NCI-H2107 (cell line): Measurements from ENCODE around the gene FBLN1.

Experiments used
- DNase-seq: peaks from one replicate; lab custom pipeline; 2025; lab: John Stamatoyannopoulos, UW

FBLN1 gene

DNA sequence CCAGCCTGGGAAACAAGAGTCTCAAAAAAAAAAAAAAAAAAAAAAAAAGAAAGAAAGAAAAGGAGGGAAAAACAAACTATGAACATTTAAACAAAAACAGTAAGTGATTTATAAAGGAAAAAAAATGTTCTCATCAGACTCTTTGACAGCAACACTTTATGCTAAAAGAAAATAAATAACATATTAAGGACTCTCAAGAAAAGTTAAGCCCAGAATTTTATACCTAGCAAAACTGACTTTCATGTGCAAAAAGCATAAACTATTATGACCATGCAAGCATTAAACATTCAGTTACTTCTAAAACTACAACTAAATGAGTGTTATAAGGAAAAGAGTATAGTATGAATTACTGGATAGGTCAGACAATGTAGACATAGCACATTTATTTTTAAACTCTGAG lies 68.4 kb downstream of the FBLN1 start:
- DNase-seq = no peak

DNA sequence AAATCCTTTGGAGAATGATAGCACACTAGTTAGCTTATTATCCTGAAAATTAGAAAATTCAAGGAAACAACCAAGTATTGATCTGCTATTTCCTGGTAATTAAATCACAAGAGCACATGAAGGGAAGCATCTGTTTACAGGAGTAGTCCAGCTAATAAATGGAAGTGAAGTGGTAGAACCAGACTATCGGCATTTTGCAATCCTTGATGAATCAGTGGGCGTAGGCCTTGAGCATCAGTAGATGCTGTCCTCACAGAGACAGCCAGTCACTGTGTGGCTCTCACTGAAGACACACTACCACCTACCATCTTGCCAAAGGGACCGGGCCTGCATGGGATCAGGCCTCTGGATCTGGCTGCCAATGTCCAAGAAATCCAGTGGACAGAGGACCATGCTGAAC lies 69.8 kb downstream of the FBLN1 start:
- DNase-seq = no peak

DNA sequence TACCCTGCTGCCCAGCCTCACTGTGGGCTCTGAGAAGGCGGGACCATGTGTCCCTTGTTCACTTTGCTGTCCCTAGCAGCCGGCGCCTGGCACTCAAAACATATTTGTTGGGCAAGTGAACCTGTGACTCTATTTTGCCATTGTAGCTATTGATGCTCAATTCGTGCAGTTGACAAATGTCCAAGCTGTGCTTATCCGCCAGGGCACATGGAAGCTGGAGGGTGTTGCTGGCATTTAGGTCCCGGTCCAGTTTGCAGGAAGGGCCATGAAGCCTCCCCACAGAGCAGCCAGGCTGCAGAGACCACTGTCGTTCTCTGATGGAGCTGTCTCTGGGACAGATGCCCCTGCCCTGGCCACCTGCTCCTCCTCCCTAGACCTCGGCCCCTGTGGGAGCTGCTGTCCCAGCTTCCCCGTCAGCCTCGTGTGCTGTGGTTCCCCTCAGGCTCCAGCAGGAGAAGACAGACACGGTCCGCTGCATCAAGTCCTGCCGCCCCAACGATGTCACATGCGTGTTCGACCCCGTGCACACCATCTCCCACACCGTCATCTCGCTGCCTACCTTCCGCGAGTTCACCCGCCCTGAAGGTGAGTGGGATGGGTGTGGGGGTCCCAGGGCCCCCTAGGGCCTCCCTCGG lies 71.5 kb downstream of the FBLN1 start:
- DNase-seq = no peak

DNA sequence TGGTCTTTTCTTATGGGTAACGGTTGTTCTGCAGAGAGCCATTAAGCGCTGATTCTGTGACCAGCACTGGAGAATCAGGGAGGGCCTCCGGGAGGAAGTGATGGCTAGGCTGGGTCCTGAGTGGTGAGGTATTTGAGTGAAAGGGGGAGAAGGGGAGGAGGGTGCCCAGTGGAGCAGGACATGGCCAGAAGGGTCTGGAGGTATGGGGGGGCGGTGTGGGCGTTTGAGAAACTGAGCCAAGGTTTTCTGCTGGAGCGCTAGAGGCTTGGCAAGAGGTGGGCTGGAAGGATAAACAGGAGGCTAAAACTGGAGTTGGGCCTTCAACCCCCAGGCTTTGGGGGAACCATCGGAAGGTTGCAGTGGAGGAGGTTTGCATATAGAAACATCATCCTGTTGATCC lies 72.5 kb downstream of the FBLN1 start:
- no peak for DNase-seq

DNA sequence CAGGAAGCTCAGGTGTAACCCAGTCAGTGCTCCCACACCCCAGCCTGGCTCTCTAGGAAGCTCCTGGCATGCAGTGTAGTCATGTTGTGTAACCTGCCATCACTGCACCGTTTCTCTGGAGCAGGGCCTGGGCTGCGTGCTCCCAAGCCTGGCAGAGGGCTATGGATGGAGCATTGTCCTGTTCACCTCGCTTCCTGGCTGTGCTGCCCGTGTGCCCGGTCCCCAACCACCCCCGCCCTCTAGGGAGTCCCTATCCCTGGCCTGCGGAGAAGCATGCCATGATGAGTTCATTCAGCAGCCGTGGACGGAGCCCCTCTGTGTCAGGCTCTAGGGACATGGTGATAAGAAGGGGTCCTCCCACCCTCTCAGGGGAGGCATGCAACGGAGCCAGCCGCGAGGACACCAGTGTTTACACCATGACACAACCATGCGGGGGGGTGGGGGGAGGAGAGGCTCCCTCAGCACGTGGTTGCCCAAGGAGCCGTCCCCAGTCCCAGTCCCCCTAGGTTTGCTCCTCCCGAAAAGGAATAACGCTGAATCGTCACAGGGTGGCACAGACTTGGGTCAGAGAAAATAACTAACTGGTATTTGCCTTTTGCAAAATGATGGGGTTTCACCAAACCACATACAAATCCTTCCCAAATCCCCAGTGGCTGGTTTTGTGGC lies 73.1 kb downstream of the FBLN1 start:
- DNase-seq = no peak

DNA sequence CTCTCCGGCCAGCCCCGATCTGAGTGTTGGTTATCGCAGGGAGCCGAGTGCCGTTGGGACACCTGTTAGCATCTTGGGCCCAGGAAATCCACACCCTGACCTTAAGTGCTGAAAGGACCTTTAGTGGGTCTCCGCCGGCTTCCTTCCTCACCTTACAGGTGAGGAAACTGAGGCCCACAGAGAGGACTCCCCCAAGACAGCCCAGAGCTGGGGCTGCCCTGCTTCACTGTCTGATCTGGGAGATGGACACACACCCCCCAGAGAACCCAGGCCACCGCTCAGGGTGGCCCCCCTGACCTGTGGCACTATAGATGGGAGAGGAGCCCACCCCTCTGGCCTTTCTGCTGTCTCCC lies 73.6 kb downstream of the FBLN1 start:
- no peak for DNase-seq

DNA sequence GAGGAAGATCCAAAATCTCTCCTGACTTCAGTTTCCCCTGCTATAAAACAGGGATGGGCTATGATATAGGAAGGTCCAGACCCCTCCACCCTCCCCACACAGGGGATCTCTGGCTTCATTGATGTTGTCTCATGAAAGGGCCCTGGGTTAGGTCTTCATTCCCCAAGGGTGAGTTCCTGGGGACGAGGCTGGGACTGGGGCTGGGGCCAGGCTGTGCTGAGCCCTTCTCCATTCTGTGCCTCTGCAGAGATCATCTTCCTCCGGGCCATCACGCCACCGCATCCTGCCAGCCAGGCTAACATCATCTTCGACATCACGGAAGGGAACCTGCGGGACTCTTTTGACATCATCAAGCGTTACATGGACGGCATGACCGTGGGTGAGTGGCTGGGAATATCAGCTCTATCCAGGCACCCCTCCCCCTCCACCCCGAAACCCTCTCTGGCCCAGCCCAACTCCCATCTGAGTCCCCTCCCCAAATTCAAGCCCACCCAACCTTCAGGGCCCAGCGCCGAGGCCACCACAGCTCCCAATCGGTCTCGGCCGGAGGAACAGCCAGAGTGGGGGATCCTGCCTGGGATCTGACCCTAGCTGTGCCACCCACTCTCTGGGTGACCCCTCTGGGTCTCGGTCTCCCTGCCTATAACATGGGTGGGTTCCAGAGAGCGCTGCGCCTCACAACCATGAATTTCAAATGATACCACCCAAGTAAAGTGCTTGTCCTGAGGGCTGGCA lies 74.2 kb downstream of the FBLN1 start:
- DNase-seq = no peak

DNA sequence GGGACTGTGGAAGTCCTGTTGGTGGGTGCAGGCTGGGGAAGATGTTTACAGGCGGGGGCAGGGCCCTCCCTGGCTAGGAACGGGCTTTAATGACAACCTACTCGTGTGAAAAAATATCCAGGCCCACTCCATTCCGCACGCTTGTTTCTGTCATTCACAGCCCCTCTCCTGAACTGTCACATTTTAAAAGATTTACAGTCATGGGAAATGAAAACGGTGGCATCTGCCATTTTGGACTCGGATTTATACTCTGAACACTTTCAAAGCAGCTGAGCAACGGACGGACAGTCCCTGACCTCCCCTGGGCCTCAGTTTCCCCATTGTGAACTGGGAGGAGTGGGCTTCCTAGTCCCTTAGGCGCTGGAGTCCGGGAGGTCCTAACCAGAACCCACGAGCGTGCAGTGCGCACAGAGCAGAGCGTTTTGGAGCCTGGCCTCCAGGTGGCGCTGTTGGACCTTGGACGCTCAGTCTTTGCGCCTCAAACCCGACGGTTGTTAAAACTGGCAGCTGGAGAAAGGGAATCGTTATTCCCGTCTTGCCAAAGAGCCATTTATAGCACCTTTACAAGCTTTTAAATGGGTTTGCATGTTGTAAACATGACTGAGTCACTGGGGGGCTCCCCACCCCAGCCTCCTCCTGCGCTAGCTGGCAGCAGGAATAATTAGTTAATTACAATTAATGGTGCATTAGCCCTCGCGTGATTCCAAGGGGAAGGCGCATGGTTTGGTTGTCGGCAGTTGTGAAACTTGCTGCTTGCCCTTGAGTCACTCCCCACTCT lies 75.3 kb downstream of the FBLN1 start:
- DNase-seq = peak; percentile 61

DNA sequence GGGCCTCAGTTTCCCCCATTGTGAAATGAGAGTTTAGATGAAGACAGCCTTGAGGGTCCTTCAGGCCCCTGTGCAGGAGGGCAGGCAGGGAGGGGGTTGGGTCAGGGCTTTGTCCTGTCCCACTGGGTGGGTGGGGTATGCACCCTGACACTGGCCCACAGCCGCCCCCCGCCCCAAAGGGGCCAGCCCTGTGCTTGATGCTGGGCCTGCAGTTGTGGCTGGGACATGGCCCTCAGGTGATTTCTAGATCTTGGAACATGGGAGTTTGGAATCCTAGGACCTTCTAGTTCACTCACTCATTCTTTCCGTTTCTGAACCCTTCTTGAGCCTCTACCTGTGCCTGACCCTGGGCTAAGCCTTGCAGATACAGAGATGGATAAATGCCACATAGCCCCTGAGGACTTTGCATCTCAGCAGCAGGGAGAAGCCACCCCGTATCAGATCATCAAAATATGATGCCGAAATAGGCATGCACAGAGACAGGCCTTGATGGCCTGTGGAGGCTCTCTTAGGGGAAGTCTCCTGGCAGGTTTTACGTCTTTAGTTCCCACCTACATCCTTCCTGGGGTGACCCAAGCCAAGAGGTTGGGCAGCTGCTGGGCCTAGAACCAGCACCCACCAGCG lies 76.0 kb downstream of the FBLN1 start:
- DNase-seq = no peak

DNA sequence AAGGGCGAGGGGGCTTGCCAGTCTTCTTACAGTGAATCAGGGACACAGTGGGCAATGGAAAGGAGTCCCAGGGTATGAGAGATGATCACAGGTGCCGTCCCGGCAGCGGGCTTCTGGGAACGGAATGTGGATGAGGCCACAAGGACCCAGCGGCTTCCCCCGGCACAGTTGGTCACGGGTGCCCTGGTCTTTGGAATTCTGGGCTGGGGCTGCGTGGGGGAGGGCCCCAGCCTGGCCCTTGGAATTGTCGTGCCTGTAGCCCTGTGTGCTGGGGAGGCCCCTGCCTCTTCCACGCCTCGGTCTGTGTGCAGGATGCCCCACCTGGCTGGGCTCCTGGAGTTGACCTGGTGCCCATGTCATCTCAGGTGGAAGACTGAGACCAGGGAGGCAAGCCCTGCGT lies 76.6 kb downstream of the FBLN1 start:
- DNase-seq = no peak

DNA sequence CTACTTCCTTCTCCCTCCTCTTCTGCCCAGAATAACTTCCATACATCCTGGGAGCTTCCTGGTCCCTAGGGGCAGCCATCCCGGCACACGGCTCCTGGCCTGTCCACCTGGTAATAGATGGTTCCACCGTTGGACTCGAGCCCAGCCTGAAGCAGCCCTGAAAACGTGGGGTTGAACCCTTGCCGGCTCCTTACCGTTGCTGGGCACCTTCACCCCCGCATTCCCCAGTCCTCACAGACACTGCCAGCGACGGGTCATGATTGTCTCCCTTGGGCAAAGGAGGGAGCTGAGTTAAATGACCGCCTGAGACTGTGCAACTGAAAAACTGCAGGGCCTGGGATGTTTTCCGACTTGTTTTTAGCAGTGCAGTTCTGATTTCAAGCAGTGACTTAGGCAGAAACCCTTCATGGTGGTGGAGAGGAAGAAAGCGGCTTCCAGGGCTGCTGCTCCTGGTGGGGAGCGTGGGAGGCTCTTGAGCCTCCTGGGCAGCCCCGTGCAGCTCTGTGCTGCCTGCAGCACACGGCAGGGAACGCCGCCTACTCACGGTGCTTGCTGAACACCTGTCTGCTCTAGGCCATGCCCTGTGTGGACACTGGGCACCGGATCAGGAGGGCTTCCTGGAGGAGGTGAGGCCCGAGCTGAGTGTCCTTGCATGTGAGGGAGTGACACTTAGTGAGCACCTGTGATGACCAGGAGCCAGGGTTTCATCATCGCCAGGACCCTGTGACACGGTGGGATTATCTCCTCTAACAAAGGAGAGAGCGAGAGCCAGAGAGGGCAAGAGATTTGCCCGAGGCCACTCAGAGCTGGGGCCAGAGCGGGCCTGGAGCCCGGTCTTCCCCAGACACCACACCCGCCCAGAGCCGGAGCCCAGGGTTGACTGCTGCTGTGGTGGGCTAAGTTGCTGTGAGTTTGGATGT lies 77.4 kb downstream of the FBLN1 start:
- no peak for DNase-seq

DNA sequence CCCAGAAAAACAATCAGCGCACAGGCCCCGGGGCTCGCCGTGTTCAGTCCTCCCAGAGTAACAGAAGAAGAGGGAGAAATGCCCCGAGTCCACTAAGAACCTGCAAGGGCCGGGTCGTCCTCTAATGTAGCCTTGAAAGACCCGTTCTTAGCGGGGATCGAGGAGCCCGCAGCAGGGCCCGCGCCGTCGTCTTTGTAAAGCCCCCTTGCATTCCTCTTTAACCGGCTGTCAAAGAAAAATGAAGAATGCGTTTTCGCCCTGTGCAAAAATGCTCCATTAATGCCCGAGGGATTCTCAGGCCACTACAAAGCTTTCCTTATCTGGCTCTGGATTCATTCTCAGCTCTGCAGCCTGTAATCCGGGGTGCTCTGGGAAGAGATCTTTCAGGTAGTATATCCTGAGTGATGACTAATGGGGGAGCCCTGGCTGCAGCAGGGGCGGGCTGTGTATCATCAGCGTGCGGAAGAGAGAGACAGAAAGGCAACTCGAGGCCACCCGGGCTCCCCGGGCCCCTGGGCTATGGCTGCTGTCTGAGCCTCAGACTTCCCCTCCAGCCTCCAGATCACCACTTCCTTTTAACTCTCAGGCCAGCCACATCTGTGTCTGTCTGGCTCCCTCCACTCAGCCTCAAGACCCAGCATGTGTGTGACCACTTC lies 78.2 kb downstream of the FBLN1 start:
- DNase-seq = no peak

DNA sequence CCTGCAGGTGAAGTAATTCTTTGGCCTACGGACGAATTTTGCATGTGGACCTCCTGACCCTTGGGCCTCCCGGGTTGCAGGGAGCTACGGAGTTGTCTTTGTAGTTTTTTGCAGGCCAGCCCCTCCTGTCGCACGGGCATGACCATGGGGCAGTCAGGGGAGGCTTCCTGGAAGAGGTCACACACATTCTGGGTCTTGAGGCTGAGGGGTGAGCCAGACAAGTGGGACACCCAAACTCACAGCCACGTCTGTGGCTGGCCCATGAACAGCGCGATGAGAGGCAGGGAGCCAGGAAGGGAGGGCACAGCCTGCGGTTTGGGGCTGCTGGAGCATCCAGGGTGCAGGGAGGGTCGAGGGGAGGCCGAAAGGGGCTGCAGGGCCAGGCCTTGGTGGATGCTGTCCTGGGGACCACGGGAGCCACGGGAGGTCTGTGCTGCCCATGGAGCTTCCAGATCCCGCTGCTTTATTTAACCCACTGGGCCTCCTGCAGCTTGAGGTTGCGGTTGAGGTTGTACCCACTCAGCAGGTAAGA lies 78.9 kb downstream of the FBLN1 start:
- no peak for DNase-seq

DNA sequence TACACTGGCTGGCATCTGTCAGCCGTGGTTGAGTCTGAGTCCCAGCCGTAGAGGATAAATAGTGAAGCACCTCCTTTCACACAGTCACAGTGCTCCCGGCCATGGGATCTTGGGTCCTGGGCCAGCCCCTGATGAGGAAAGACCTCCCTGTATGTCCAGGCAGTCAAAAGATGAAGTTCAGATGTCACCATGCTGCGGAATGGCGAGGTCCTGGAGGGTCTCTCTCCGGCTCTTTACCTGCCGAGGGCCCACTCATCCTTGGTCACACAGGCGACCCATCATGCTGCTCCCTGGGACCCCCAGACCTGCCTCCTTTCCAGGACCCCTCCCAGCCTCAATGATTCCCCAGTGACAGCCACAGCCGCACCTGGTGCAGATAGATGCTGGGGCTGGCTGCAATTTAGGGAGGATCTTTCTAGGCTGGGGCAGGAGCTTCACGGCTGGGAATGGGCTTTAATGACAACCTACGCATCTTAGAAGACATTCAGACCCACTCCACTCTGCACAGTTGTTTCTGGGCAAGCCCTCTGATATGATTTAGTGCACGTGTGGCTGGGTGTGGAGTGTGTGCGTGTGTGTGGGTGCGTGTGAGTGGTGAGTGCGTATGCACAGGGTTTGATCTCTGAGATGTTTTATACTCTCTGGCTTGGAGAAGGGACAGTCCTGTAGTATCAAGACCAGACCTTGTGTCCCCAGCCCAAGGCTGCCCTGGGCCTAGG lies 79.7 kb downstream of the FBLN1 start:
- DNase-seq = no peak

DNA sequence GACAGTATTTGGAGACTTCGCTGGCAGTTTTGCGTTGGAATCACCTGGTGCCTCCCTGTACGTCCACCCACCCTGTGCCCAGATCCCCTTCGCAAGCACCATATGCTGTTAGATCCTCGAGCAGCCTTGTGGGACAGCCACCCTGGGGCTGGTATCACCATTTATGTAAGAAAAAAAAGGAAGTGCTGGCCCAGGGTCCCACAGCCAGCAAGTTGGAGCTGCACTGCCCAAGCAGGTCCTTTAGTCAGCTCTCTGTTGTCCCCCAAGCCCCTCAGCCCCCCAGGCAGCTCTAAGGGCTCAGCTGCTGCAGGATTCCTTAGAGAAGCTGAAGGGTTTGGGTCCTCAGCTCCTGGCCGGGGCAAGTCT lies 80.3 kb downstream of the FBLN1 start:
- no peak for DNase-seq

DNA sequence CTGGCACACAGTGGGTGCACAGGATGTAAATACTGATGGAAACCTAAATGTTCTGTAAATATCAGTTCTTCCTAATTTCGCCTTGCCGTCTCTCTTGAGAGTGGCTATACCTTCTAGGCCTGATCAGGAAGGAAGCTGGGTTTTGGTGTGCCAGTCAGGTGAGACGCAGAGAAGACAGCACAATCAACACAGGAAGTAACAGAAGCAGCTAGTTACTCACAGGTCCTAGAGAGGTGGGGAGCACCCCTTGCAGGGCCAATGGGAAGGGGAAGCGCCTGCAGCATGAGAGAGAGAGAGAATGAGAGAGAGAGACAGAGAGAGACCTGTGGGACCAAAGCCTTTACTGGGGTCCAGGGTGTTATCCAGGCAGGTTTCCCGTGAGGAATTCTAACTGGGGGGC lies 80.8 kb downstream of the FBLN1 start:
- no peak for DNase-seq

DNA sequence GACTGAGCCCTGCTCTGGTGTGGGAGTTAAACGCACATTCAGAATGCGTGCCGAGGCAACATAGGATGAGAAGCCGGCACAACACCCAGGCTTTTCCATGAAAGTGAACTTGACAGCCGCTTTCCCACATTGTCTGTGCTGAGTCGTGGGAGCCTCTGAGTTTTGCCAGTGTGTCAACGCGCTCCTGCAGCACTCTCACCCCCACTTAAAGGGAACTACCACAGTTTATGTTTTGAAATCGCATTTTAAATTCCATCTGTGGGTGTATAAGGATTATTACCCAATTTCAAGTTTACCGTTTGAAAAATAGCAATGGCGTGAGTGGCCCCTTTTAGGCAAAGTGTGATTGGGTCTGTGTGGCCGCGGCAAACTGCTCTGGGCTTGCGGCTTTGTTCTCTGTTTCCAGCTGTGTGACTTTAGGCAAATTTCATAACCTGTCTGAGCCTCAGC lies 81.5 kb downstream of the FBLN1 start:
- DNase-seq = no peak

DNA sequence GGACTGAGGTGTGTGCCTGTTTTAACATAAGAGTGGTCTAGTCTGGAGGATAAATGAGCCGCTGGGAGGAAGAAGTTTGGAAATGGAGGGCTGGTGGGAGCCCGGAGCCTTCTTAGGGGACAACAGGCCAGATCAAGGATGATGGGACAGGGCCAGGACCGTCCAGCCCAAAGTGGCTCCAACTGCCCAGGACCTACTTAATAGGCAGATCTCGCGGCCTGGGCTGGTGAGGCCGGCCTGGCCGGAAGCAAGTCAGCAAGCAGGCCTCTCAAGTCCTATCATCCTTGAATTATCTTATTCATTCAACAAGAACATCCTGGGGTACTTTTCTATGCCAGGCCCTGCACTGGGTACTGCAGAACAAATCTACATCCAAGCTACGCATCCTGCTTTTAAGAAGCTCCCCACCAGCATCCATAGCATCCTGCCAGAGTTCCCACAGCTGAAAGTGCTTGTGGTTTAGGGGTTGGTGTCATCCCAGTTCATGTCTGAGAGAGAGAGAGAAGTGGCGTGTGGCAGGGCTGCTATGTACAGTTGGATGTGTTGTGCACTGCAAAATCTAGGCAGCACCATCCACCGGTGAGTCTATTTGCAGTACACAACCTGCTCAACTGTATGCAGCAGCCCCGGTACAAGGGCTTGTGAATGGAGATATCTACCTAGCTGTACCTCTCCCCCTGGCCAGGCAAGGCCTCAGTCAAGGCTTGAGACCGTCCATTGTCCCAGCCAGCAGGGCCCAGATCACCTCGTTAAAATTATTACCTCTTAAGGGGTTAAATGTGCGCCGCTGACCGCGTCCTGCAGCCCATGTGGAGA lies 82.1 kb downstream of the FBLN1 start:
- DNase-seq = no peak

DNA sequence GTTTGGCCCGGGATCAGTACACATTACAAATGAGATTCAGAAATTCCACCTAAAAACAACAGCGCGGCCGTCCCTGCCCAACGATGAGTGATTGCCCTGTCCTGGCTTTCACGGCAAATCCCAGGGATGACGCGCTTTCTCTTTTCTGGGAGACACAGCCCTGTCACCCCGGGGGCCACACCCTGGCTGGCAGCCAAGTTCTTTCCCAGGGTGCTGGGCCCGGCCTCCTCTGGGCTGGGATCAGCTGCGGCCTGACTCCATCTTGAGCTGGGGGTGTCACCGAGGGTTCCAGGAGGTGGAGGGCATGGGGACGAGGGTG lies 82.7 kb downstream of the FBLN1 start:
- no peak for DNase-seq
